NB4 (cell line): ENCODE results near the gene SLC26A6.

Experiments
- CTCF ChIP-seq: IDR thresholded peaks from one replicate; pipeline ENCODE4 v1.5.1; 2012; ENCODE audit warnings: low read depth, low read length
- POLR2A ChIP-seq: IDR thresholded peaks from 2 replicates; pipeline ENCODE4 v1.6.1; 2011; ENCODE audit warnings: mild to moderate bottlenecking; ENCODE audit not compliant: insufficient read length; ENCODE audit errors: extremely low read depth

- no peak for TF ChIP-seq CTCF
- TF ChIP-seq POLR2A = no peak
Observed at GRCh38 chr3:48576647-48577046, 58.6 kb downstream of the SLC26A6 start.
